ENCODE results near the gene MRPL39. TPM values are rescaled to one million over a fixed set of nuclear protein-coding genes. Genes with fewer than 3 reads are reported as not detected.

Gene MRPL39
- polyA plus RNA-seq, 3 donors = 5.1 to 22.3 (median 15.5) TPM

GRCh38 chr21:25550352-25551120, 56.7 kb downstream of the MRPL39 start:
- Histone ChIP-seq H2AFZ (ENCODE audit: insufficient read depth, low read depth, low read length, poor library complexity, severe bottlenecking) (no peak overlapping the region), H3K36me3 (replicated peaks in 1 of 2; ENCODE audit: control insufficient read depth in 1 of 2, insufficient read depth in 2 of 2, low read length in 2 of 2) (no peaks in the 10 kb centered on the region), H3K9me3 (replicated peaks in 1 of 2; ENCODE audit: control insufficient read depth in 1 of 2, insufficient read depth in 1 of 2, low read length in 2 of 2) (no peaks in the 10 kb centered on the region), H3K4me3 (replicated peaks in 1 of 3; ENCODE audit: low read depth in 2 of 3, low read length in 3 of 3) (no peak overlapping the region), H3K27me3 (ENCODE audit: control insufficient read depth in 2 of 2, insufficient read depth in 2 of 2, low read length in 2 of 2) (no peaks in the 10 kb centered on the region), H3K4me1 (ENCODE audit: control insufficient read depth in 1 of 2, insufficient read depth in 2 of 2, low read length in 2 of 2) (no peaks in the 10 kb centered on the region), H4K20me1 (ENCODE audit: insufficient read depth, low read length) (no peaks in the 10 kb centered on the region), H3K9ac (ENCODE audit: insufficient read depth, low read length, poor library complexity, severe bottlenecking) (no peak overlapping the region), H3K79me2 (ENCODE audit: insufficient read depth, low read length) (no peaks in the 10 kb centered on the region), H3K4me2 (replicated peaks; ENCODE audit: extremely low read depth, low read length, poor library complexity, severe bottlenecking) (no peak overlapping the region), H3K27ac (ENCODE audit: low read depth in 1 of 2, low read length in 2 of 2) (no peak overlapping the region)
- WGBS (ENCODE audit: insufficient coverage) = no CpG with 5 or more reads among the region's 11 CpGs
- no peak overlapping the region for H3K27ac Mint-ChIP-seq
- peaks cover 0 to 6% (median 1%) of the 10 kb centered on the region in 3 donors for H3K27me3 Mint-ChIP-seq (ENCODE audit: low read depth in 3 of 3)
- intact Hi-C loops (cut with micrococcal nuclease) = no loop called here
- H3K36me3 Mint-ChIP-seq = no peaks in the 10 kb centered on the region
- H3K4me1 Mint-ChIP-seq = no peaks in the 10 kb centered on the region
- no peak for DNase-seq
- H3K9me3 Mint-ChIP-seq = no peaks in the 10 kb centered on the region
- no peak overlapping the region for H3K4me3 Mint-ChIP-seq
- TF ChIP-seq CTCF (IDR thresholded peaks at IDR 0.05) = no peak

GRCh38 chr21:25541042-25541441, 66.2 kb downstream of the MRPL39 start:
- peaks cover 14 to 27% (median 19%) of the 10 kb centered on the region in 7 donors for H3K9me3 Mint-ChIP-seq
- no peak for TF ChIP-seq CTCF (IDR thresholded peaks at IDR 0.05)
- no peaks in the 10 kb centered on the region for H3K4me1 Mint-ChIP-seq
- Histone ChIP-seq H3K36me3 (replicated peaks in 1 of 2; ENCODE audit: control insufficient read depth in 1 of 2, insufficient read depth in 2 of 2, low read length in 2 of 2) (no peaks in the 10 kb centered on the region), H3K9me3 (replicated peaks in 1 of 2; ENCODE audit: control insufficient read depth in 1 of 2, insufficient read depth in 1 of 2, low read length in 2 of 2) (peaks cover 13 to 18% of the 10 kb centered on the region in 2 donors), H3K9ac (ENCODE audit: insufficient read depth, low read length, poor library complexity, severe bottlenecking) (no peak overlapping the region), H3K79me2 (ENCODE audit: insufficient read depth, low read length) (no peaks in the 10 kb centered on the region), H3K27ac (ENCODE audit: low read depth in 1 of 2, low read length in 2 of 2) (no peak overlapping the region), H3K4me1 (ENCODE audit: control insufficient read depth in 1 of 2, insufficient read depth in 2 of 2, low read length in 2 of 2) (no peaks in the 10 kb centered on the region), H3K4me2 (replicated peaks; ENCODE audit: extremely low read depth, low read length, poor library complexity, severe bottlenecking) (no peak overlapping the region), H3K4me3 (replicated peaks in 1 of 3; ENCODE audit: low read depth in 2 of 3, low read length in 3 of 3) (no peak overlapping the region), H4K20me1 (ENCODE audit: insufficient read depth, low read length) (no peaks in the 10 kb centered on the region), H3K27me3 (ENCODE audit: control insufficient read depth in 2 of 2, insufficient read depth in 2 of 2, low read length in 2 of 2) (no peaks in the 10 kb centered on the region), H2AFZ (ENCODE audit: insufficient read depth, low read depth, low read length, poor library complexity, severe bottlenecking) (no peak overlapping the region)
- no peak overlapping the region for H3K4me3 Mint-ChIP-seq
- DNase-seq = no peak
- H3K36me3 Mint-ChIP-seq = no peaks in the 10 kb centered on the region
- 94% methylated on average over 2 of the region's 2 CpGs for WGBS (ENCODE audit: insufficient coverage)
- H3K27ac Mint-ChIP-seq = no peak overlapping the region
- intact Hi-C loops (cut with micrococcal nuclease) = no loop called here
- H3K27me3 Mint-ChIP-seq (ENCODE audit: low read depth in 3 of 3) = peaks cover 0 to 1% (median 1%) of the 10 kb centered on the region in 3 donors
